ENCODE data around the gene ARHGAP6.

DNA sequence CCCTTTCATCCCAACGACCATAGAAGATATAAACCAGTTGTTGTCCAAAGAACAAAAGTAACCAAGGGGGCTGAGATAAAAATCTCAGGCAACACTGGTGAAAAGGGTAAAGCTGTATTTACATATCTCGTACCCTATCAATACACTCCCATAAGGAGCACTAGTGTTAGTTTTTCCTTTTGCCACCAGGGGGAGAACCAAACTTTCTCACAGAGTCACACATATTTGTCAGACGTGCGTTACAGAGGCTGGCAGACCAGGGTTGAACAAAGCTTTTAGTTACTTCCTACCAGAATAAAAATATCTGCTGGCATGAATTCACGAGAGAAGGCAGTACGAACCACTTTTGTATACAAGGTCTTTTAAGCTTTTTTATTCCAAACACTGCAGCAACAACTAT is 284.3 kb downstream of the ARHGAP6 start:
- no peak for TF ChIP-seq RBBP5 (IDR thresholded peaks at IDR 0.05; ENCODE audit: borderline replicate concordance, insufficient read depth, low read length, poor library complexity, severe bottlenecking)
- no peak for TF ChIP-seq KAT8 (IDR thresholded peaks at IDR 0.05; ENCODE audit: low read depth)
- no peak for TF ChIP-seq FOXK1 (CRISPR knock-in tag; IDR thresholded peaks at IDR 0.05; ENCODE audit: borderline replicate concordance)
- TF ChIP-seq, protein P1, sequence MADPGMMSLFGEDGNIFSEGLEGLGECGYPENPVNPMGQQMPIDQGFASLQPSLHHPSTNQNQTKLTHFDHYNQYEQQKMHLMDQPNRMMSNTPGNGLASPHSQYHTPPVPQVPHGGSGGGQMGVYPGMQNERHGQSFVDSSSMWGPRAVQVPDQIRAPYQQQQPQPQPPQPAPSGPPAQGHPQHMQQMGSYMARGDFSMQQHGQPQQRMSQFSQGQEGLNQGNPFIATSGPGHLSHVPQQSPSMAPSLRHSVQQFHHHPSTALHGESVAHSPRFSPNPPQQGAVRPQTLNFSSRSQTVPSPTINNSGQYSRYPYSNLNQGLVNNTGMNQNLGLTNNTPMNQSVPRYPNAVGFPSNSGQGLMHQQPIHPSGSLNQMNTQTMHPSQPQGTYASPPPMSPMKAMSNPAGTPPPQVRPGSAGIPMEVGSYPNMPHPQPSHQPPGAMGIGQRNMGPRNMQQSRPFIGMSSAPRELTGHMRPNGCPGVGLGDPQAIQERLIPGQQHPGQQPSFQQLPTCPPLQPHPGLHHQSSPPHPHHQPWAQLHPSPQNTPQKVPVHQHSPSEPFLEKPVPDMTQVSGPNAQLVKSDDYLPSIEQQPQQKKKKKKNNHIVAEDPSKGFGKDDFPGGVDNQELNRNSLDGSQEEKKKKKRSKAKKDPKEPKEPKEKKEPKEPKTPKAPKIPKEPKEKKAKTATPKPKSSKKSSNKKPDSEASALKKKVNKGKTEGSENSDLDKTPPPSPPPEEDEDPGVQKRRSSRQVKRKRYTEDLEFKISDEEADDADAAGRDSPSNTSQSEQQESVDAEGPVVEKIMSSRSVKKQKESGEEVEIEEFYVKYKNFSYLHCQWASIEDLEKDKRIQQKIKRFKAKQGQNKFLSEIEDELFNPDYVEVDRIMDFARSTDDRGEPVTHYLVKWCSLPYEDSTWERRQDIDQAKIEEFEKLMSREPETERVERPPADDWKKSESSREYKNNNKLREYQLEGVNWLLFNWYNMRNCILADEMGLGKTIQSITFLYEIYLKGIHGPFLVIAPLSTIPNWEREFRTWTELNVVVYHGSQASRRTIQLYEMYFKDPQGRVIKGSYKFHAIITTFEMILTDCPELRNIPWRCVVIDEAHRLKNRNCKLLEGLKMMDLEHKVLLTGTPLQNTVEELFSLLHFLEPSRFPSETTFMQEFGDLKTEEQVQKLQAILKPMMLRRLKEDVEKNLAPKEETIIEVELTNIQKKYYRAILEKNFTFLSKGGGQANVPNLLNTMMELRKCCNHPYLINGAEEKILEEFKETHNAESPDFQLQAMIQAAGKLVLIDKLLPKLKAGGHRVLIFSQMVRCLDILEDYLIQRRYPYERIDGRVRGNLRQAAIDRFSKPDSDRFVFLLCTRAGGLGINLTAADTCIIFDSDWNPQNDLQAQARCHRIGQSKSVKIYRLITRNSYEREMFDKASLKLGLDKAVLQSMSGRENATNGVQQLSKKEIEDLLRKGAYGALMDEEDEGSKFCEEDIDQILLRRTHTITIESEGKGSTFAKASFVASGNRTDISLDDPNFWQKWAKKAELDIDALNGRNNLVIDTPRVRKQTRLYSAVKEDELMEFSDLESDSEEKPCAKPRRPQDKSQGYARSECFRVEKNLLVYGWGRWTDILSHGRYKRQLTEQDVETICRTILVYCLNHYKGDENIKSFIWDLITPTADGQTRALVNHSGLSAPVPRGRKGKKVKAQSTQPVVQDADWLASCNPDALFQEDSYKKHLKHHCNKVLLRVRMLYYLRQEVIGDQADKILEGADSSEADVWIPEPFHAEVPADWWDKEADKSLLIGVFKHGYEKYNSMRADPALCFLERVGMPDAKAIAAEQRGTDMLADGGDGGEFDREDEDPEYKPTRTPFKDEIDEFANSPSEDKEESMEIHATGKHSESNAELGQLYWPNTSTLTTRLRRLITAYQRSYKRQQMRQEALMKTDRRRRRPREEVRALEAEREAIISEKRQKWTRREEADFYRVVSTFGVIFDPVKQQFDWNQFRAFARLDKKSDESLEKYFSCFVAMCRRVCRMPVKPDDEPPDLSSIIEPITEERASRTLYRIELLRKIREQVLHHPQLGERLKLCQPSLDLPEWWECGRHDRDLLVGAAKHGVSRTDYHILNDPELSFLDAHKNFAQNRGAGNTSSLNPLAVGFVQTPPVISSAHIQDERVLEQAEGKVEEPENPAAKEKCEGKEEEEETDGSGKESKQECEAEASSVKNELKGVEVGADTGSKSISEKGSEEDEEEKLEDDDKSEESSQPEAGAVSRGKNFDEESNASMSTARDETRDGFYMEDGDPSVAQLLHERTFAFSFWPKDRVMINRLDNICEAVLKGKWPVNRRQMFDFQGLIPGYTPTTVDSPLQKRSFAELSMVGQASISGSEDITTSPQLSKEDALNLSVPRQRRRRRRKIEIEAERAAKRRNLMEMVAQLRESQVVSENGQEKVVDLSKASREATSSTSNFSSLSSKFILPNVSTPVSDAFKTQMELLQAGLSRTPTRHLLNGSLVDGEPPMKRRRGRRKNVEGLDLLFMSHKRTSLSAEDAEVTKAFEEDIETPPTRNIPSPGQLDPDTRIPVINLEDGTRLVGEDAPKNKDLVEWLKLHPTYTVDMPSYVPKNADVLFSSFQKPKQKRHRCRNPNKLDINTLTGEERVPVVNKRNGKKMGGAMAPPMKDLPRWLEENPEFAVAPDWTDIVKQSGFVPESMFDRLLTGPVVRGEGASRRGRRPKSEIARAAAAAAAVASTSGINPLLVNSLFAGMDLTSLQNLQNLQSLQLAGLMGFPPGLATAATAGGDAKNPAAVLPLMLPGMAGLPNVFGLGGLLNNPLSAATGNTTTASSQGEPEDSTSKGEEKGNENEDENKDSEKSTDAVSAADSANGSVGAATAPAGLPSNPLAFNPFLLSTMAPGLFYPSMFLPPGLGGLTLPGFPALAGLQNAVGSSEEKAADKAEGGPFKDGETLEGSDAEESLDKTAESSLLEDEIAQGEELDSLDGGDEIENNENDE (IDR thresholded peaks at IDR 0.05; ENCODE audit: low read depth, low read length): no peak
- TF ChIP-seq HIVEP1 (CRISPR knock-in tag; IDR thresholded peaks at IDR 0.05): no peak
- peak; percentile 46; the same call in 1 of the 2 replicates for TF ChIP-seq SMC3 (conservative IDR thresholded peaks at IDR 0.05; ENCODE audit: insufficient read depth, low read depth, low read length)
- TF ChIP-seq, protein P2, sequence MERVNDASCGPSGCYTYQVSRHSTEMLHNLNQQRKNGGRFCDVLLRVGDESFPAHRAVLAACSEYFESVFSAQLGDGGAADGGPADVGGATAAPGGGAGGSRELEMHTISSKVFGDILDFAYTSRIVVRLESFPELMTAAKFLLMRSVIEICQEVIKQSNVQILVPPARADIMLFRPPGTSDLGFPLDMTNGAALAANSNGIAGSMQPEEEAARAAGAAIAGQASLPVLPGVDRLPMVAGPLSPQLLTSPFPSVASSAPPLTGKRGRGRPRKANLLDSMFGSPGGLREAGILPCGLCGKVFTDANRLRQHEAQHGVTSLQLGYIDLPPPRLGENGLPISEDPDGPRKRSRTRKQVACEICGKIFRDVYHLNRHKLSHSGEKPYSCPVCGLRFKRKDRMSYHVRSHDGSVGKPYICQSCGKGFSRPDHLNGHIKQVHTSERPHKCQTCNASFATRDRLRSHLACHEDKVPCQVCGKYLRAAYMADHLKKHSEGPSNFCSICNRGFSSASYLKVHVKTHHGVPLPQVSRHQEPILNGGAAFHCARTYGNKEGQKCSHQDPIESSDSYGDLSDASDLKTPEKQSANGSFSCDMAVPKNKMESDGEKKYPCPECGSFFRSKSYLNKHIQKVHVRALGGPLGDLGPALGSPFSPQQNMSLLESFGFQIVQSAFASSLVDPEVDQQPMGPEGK (CRISPR knock-in tag; IDR thresholded peaks at IDR 0.05; ENCODE audit: borderline replicate concordance): no peak
- no peak for TF ChIP-seq FIP1L1 (IDR thresholded peaks at IDR 0.05; ENCODE audit: low read depth, low read length, poor library complexity, severe bottlenecking)
- TF ChIP-seq, protein P3, sequence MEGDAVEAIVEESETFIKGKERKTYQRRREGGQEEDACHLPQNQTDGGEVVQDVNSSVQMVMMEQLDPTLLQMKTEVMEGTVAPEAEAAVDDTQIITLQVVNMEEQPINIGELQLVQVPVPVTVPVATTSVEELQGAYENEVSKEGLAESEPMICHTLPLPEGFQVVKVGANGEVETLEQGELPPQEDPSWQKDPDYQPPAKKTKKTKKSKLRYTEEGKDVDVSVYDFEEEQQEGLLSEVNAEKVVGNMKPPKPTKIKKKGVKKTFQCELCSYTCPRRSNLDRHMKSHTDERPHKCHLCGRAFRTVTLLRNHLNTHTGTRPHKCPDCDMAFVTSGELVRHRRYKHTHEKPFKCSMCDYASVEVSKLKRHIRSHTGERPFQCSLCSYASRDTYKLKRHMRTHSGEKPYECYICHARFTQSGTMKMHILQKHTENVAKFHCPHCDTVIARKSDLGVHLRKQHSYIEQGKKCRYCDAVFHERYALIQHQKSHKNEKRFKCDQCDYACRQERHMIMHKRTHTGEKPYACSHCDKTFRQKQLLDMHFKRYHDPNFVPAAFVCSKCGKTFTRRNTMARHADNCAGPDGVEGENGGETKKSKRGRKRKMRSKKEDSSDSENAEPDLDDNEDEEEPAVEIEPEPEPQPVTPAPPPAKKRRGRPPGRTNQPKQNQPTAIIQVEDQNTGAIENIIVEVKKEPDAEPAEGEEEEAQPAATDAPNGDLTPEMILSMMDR (IDR thresholded peaks at IDR 0.05 in 2 of 3, conservative IDR thresholded peaks at IDR 0.05 in 1 of 3; ENCODE audit: insufficient read depth in 2 of 3, low read depth in 1 of 3, low read length in 3 of 3): peak; percentile 67 to 72 (median 72)
- TF ChIP-seq HDAC2 (IDR thresholded peaks at IDR 0.05): no peak
- no peak for TF ChIP-seq TCF7L2 (IDR thresholded peaks at IDR 0.05; ENCODE audit: low read depth, low read length)
- TF ChIP-seq HMG20A (CRISPR knock-in tag; conservative IDR thresholded peaks at IDR 0.05): no peak
- TF ChIP-seq, protein P4, sequence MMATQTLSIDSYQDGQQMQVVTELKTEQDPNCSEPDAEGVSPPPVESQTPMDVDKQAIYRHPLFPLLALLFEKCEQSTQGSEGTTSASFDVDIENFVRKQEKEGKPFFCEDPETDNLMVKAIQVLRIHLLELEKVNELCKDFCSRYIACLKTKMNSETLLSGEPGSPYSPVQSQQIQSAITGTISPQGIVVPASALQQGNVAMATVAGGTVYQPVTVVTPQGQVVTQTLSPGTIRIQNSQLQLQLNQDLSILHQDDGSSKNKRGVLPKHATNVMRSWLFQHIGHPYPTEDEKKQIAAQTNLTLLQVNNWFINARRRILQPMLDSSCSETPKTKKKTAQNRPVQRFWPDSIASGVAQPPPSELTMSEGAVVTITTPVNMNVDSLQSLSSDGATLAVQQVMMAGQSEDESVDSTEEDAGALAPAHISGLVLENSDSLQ (IDR thresholded peaks at IDR 0.05): no peak
- TF ChIP-seq ZNF217 (CRISPR knock-in tag; IDR thresholded peaks at IDR 0.05): no peak
